Measurements from ENCODE around the gene SLC10A4.

DNA sequence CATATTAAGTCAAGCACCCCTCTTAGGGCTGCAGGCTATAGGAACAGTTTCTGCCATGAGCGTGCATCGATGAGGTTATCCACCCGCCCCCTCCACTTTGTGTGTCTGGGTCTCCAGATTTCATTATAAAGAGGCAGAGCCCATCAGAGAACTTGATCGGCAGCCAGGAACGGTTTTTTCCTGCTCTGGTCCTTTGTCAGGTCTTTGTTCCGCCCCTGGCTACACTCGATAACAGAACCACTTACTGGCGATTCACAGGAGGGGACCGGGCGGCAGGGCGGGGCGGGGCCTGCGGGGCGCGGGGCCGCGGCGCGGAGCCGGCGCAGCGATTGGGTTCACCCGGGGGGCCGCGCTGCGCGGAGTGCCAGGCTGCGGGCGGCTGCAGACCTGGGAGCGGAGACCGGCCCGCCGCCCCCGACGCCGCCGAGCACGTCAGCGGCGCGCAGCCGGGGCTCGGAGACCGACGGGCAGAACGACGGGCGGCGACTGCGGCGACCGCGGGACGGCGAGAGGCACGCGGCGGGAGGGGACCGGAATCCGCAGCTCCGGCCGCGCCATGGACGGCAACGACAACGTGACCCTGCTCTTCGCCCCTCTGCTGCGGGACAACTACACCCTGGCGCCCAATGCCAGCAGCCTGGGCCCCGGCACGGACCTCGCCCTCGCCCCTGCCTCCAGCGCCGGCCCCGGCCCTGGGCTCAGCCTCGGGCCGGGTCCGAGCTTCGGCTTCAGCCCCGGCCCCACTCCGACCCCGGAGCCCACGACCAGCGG lies at the start of gene SLC10A4:
- no peak for TF ChIP-seq POLR2A (IDR thresholded peaks at IDR 0.05)
- TF ChIP-seq, protein P1, sequence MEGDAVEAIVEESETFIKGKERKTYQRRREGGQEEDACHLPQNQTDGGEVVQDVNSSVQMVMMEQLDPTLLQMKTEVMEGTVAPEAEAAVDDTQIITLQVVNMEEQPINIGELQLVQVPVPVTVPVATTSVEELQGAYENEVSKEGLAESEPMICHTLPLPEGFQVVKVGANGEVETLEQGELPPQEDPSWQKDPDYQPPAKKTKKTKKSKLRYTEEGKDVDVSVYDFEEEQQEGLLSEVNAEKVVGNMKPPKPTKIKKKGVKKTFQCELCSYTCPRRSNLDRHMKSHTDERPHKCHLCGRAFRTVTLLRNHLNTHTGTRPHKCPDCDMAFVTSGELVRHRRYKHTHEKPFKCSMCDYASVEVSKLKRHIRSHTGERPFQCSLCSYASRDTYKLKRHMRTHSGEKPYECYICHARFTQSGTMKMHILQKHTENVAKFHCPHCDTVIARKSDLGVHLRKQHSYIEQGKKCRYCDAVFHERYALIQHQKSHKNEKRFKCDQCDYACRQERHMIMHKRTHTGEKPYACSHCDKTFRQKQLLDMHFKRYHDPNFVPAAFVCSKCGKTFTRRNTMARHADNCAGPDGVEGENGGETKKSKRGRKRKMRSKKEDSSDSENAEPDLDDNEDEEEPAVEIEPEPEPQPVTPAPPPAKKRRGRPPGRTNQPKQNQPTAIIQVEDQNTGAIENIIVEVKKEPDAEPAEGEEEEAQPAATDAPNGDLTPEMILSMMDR (IDR thresholded peaks at IDR 0.05): no peak
